ENCODE data around the gene RFPL2. TPM values are rescaled to one million over a fixed set of nuclear protein-coding genes. Genes with fewer than 3 reads are reported as not detected.
"Not testable (repeated sequence)": the region's sequence is repeated elsewhere in the genome, so short reads cannot be mapped to it uniquely, and the experiment has no call there.

RFPL2 gene
- total RNA-seq, 6 donors from 2014 or later: 0.49 TPM; not detected in 5

GRCh38 chr22:32148372-32148771, 56.5 kb downstream of the RFPL2 start:
- 82% methylated on average over 4 of the region's 4 CpGs for WGBS, 2 donors
- H3K36me3 ChIP-seq; H3K27ac ChIP-seq; H3K27me3 ChIP-seq; H3K4me3 ChIP-seq; H3K4me1 ChIP-seq; ATAC-seq (ENCODE audit: low FRiP score in 2 of 2); H3K9me3 ChIP-seq; DNase-seq: not testable (repeated sequence)

GRCh38 chr22:32147128-32147527, 57.7 kb downstream of the RFPL2 start:
- not testable (repeated sequence) for H3K27me3 ChIP-seq; DNase-seq; ATAC-seq (ENCODE audit: low FRiP score in 2 of 2); H3K36me3 ChIP-seq; H3K9me3 ChIP-seq; H3K4me1 ChIP-seq; H3K27ac ChIP-seq; H3K4me3 ChIP-seq
- 89 to 90% methylated on average over 8 of the region's 8 CpGs for WGBS, 2 donors

GRCh38 chr22:32144496-32145274, 60.2 kb downstream of the RFPL2 start:
- DNase-seq (no peak), ATAC-seq (ENCODE audit: low FRiP score in 2 of 2) (peak in 1 of 2 donors; percentile 72)
- Histone ChIP-seq H3K27me3 (no peaks in the 10 kb centered on the region), H3K9me3 (peaks cover 0 to 6% (median 0%) of the 10 kb centered on the region in 4 donors), H3K27ac (no peak overlapping the region), H3K4me3 (no peak overlapping the region), H3K4me1 (no peaks in the 10 kb centered on the region), H3K36me3 (no peaks in the 10 kb centered on the region)
- 71 to 79% methylated on average over 6 of the region's 6 CpGs for WGBS, 2 donors
- TF ChIP-seq POLR2AphosphoS5 (IDR thresholded peaks at IDR 0.05): no peak
- no peak for TF ChIP-seq EP300 (IDR thresholded peaks at IDR 0.05)
- TF ChIP-seq CTCF (IDR thresholded peaks at IDR 0.05): no peak
- no peak for TF ChIP-seq POLR2A (IDR thresholded peaks at IDR 0.05)

- Histone ChIP-seq H3K27ac (peak overlapping the region in 1 of 4 donors; percentile 8), H3K4me3 (no peak overlapping the region), H3K9me3 (peaks cover 0 to 6% (median 0%) of the 10 kb centered on the region in 4 donors), H3K36me3 (no peaks in the 10 kb centered on the region), H3K27me3 (no peaks in the 10 kb centered on the region), H3K4me1 (peaks cover 0 to 6% (median 0%) of the 10 kb centered on the region in 4 donors)
- ATAC-seq (ENCODE audit: low FRiP score in 2 of 2): no peak
- TF ChIP-seq EP300 (IDR thresholded peaks at IDR 0.05) (no peak), CTCF (IDR thresholded peaks at IDR 0.05) (no peak), POLR2A (IDR thresholded peaks at IDR 0.05) (no peak), POLR2AphosphoS5 (IDR thresholded peaks at IDR 0.05) (no peak)
- no peak for DNase-seq
Measured at GRCh38 chr22:32142600-32142999, 62.3 kb downstream of the RFPL2 start.

GRCh38 chr22:32140688-32141087, 64.2 kb downstream of the RFPL2 start:
- H3K9me3 ChIP-seq, H3K36me3 ChIP-seq, H3K4me3 ChIP-seq, H3K27ac ChIP-seq, H3K4me1 ChIP-seq, DNase-seq, H3K27me3 ChIP-seq: not testable (repeated sequence)
- peak in 1 of 6 experiments; percentile 23 for TF ChIP-seq CTCF (IDR thresholded peaks at IDR 0.05)
- peak; percentile 68 to 69 for ATAC-seq (ENCODE audit: low FRiP score in 2 of 2)
- 44 to 57% methylated on average over 3 to 6 of the region's 6 CpGs for WGBS, 2 donors

Small RNAs within 50 kb of the gene (small RNA-seq; reads per million reads assigned to genes)
- gene RF02171: 0 reads per million in 4 donors

Other genes with a start within 250 kb of the RFPL2 start
- 10 to 100 TPM in 1 of 6 donors, 1 to 10 TPM in 4, not detected in 1; 1.1 to 10.0 (median 2.0) TPM for gene SLC5A1, start 161.8 kb downstream of the RFPL2 start, total RNA-seq
- not detected for gene C22orf42, start 45.8 kb downstream of the RFPL2 start, total RNA-seq
- gene SLC5A4, start 50.3 kb upstream of the RFPL2 start, total RNA-seq: 1 to 10 TPM in 4 of 6 donors, under 1 TPM in 2; 0.33 to 6.3 (median 1.2) TPM
- gene RFPL3, start 152.8 kb upstream of the RFPL2 start, total RNA-seq: not detected
- gene RTCB, start 207.2 kb upstream of the RFPL2 start, total RNA-seq: 10 to 100 TPM; 45.3 to 71.4 (median 63.7) TPM